HepG2 (cell line): Measurements from ENCODE around the gene KCND1. TPM values are rescaled to one million over a fixed set of nuclear protein-coding genes. Genes with fewer than 3 reads are reported as not detected.
A peak's percentile ranks its signal among the peaks of the same experiment; 100 is the strongest.

ENCODE experiments used
- RARA ChIP-seq: IDR thresholded peaks from 2 replicates; pipeline ENCODE4 v1.6.1; 2016; ENCODE audit warnings: missing genetic modification reagents, missing compliant biosample characterization
- UBTF ChIP-seq: sonication (generic); formaldehyde crosslinking; IDR thresholded peaks from 2 replicates; pipeline ENCODE4 v1.4.0; 2020; ENCODE audit warnings: mild to moderate bottlenecking, missing genetic modification reagents
- ZBTB2 ChIP-seq: sonication (generic); formaldehyde crosslinking; IDR thresholded peaks from 2 replicates; pipeline ENCODE4 v1.8.0; 2022; ENCODE audit warnings: low read depth, missing genetic modification reagents
- ZC3H13 ChIP-seq: sonication (generic); formaldehyde crosslinking; IDR thresholded peaks from 2 replicates; pipeline ENCODE4 v1.8.1; 2023; ENCODE audit warnings: mild to moderate bottlenecking, missing genetic modification reagents, moderate library complexity
- ZNF367 ChIP-seq: sonication (generic); formaldehyde crosslinking; IDR thresholded peaks from 2 replicates; pipeline ENCODE4 v1.4.0; 2020; ENCODE audit warnings: missing genetic modification reagents, borderline replicate concordance
- ZNF75D ChIP-seq: sonication (generic); formaldehyde crosslinking; IDR thresholded peaks from 2 replicates; pipeline ENCODE4 v1.8.1; 2023; ENCODE audit warnings: missing genetic modification reagents, mild to moderate bottlenecking, borderline replicate concordance
- ZNF800 ChIP-seq: sonication (generic); formaldehyde crosslinking; IDR thresholded peaks from 2 replicates; pipeline ENCODE4 v1.4.0; 2020; ENCODE audit warnings: missing genetic modification reagents
- polyA plus RNA-seq, 8 experiments: library from polyadenylated mRNA; depleted of rRNA in 3 of 8; stranded (reverse) in 7 of 8; unstranded in 1 of 8; fragments of >200 nt; fragmentation: Illumina TruSeq in 4 of 8; extraction: Trizol in 4 of 8; gene quantifications; 2 replicates each; pipeline versions ENCODE4 v1.2.1 to v1.2.3, GENCODE V29; 2011 to 2016; ENCODE audit warnings: low read depth in 4 of 8, missing spikeins in 1 of 8, mixed read lengths in 1 of 8; ENCODE audit not compliant: insufficient read depth in 1 of 8
- total RNA-seq, 5 experiments: library from RNA; depleted of rRNA; stranded (reverse); fragments of >200 nt; fragmentation: Illumina TruSeq; extraction: Trizol; gene quantifications; 2 replicates each; pipeline ENCODE4 v1.2.3, GENCODE V29; 2016; ENCODE audit warnings: low read depth in 1 of 5

KCND1 gene
- total and polyA plus RNA-seq, 2 of the 13 experiments (the other 11 are each of a cell fraction or from before 2014, with no cell fraction given) = 0.07 to 0.30 TPM

- no peak for TF ChIP-seq ZNF800 (CRISPR knock-in tag)
- TF ChIP-seq UBTF (CRISPR knock-in tag) = peak; percentile 22; the same call in 1 of the 2 replicates
- TF ChIP-seq ZNF367 (CRISPR knock-in tag) = no peak
- TF ChIP-seq RARA (CRISPR knock-in tag) = no peak
- 0 out of 2 replicates have a peak, but pooled peaks have one; percentile 29 for TF ChIP-seq ZC3H13 (CRISPR knock-in tag)
- TF ChIP-seq ZNF75D (CRISPR knock-in tag) = no peak
- TF ChIP-seq ZBTB2 (CRISPR knock-in tag) = 0 out of 2 replicates have a peak, but pooled peaks have one; percentile 11
These were observed 14.8 kb downstream of the KCND1 start (continued) for GRCh38 chrX:48956728-48957414.
